ENCODE data around the gene BZW1. TPM values are rescaled to one million over a fixed set of nuclear protein-coding genes. Genes with fewer than 3 reads are reported as not detected.

BZW1 gene
- polyA plus RNA-seq, 1 donor (not counting 4 experiments of a cell fraction or from before 2014, with no cell fraction given): 402 TPM

- Histone ChIP-seq H2AFZ (ENCODE audit: control insufficient read depth, low read length) (no peak overlapping the region), H3K79me2 (ENCODE audit: control insufficient read depth, insufficient read depth, low read length) (peaks cover 11% of the 10 kb centered on the region), H3K9me3 (ENCODE audit: control insufficient read depth, low read depth, low read length) (no peaks in the 10 kb centered on the region), H4K20me1 (ENCODE audit: control insufficient read depth, extremely low read depth, insufficient read depth, low read length) (no peaks in the 10 kb centered on the region), H3K27me3 (ENCODE audit: control insufficient read depth, extremely low read depth, insufficient read depth, low read length) (no peaks in the 10 kb centered on the region), H3K4me1 (ENCODE audit: control insufficient read depth, extremely low read depth, insufficient read depth, low read length) (no peaks in the 10 kb centered on the region), H3K9me1 (ENCODE audit: control insufficient read depth, extremely low read depth, insufficient read depth, low read length) (no peaks in the 10 kb centered on the region), H3K4me3 (ENCODE audit: control insufficient read depth in 2 of 3, extremely low read depth in 1 of 3, insufficient read depth in 2 of 3, low read depth in 1 of 3, low read length in 3 of 3) (no peak overlapping the region), H3K4me2 (ENCODE audit: control insufficient read depth, extremely low read depth, insufficient read depth, low read depth, low read length) (no peak overlapping the region), H3K9ac (ENCODE audit: control insufficient read depth, extremely low read depth, insufficient read depth, low read length) (no peak overlapping the region), H3K27ac (ENCODE audit: control insufficient read depth, insufficient read depth, low read length) (no peak overlapping the region), H3K36me3 (ENCODE audit: control insufficient read depth in 2 of 2, extremely low read depth in 1 of 2, insufficient read depth in 2 of 2, low read length in 2 of 2) (peaks cover 19 to 34% of the 10 kb centered on the region in 2 experiments)
- DNase-seq (ENCODE audit: low read depth, low spot score): no peak
- no peak for FAIRE-seq
- dilution Hi-C loops (cut with MboI; ENCODE audit: extremely low pct_ligation_motif_present, low sequenced_read_pairs): no loop called here
- TF ChIP-seq EZH2 (IDR thresholded peaks at IDR 0.05; ENCODE audit: low read length): no peak
- no peak for TF ChIP-seq CTCF (optimal IDR thresholded peaks at IDR 0.05 in 1 of 3, IDR thresholded peaks at IDR 0.05 in 1 of 3, conservative IDR thresholded peaks at IDR 0.05 in 1 of 3; ENCODE audit: extremely low read depth in 1 of 3, insufficient read depth in 2 of 3, low read length in 3 of 3)
These were observed 10.1 kb downstream of the BZW1 start for GRCh38 chr2:200821686-200822245.

GRCh38 chr2:200828104-200828503 is 16.4 kb downstream of the BZW1 start:
- dilution Hi-C loops (cut with MboI; ENCODE audit: extremely low pct_ligation_motif_present, low sequenced_read_pairs): no loop called here
- Histone ChIP-seq H3K27ac (ENCODE audit: control insufficient read depth, insufficient read depth, low read length) (no peak overlapping the region), H3K9ac (ENCODE audit: control insufficient read depth, extremely low read depth, insufficient read depth, low read length) (no peak overlapping the region), H3K4me1 (ENCODE audit: control insufficient read depth, extremely low read depth, insufficient read depth, low read length) (no peaks in the 10 kb centered on the region), H3K9me3 (ENCODE audit: control insufficient read depth, low read depth, low read length) (no peaks in the 10 kb centered on the region), H3K4me2 (ENCODE audit: control insufficient read depth, extremely low read depth, insufficient read depth, low read depth, low read length) (no peak overlapping the region), H4K20me1 (ENCODE audit: control insufficient read depth, extremely low read depth, insufficient read depth, low read length) (no peaks in the 10 kb centered on the region), H3K9me1 (ENCODE audit: control insufficient read depth, extremely low read depth, insufficient read depth, low read length) (no peaks in the 10 kb centered on the region), H3K27me3 (ENCODE audit: control insufficient read depth, extremely low read depth, insufficient read depth, low read length) (no peaks in the 10 kb centered on the region), H3K36me3 (ENCODE audit: control insufficient read depth in 2 of 2, extremely low read depth in 1 of 2, insufficient read depth in 2 of 2, low read length in 2 of 2) (no peaks in the 10 kb centered on the region), H2AFZ (ENCODE audit: control insufficient read depth, low read length) (no peak overlapping the region), H3K79me2 (ENCODE audit: control insufficient read depth, insufficient read depth, low read length) (no peaks in the 10 kb centered on the region), H3K4me3 (ENCODE audit: control insufficient read depth in 2 of 3, extremely low read depth in 1 of 3, insufficient read depth in 2 of 3, low read depth in 1 of 3, low read length in 3 of 3) (no peak overlapping the region)
- DNase-seq (ENCODE audit: low read depth, low spot score): no peak
- TF ChIP-seq CTCF (optimal IDR thresholded peaks at IDR 0.05 in 1 of 3, IDR thresholded peaks at IDR 0.05 in 1 of 3, conservative IDR thresholded peaks at IDR 0.05 in 1 of 3; ENCODE audit: extremely low read depth in 1 of 3, insufficient read depth in 2 of 3, low read length in 3 of 3): no peak
- no peak for TF ChIP-seq EZH2 (IDR thresholded peaks at IDR 0.05; ENCODE audit: low read length)
- no peak for FAIRE-seq
